Bronchial epithelial cell (primary cell): ENCODE data around the gene AGBL4. TPM values are rescaled to one million over a fixed set of nuclear protein-coding genes. Genes with fewer than 3 reads are reported as not detected.

Source experiments
- DNase-seq: peaks from one replicate; pipeline ENCODE4 v3.0.0-alpha.2; 2010; ENCODE audit warnings: low read depth
- FAIRE-seq: peaks from 2 replicates; lab custom pipeline; 2011; peaks lifted over from hg19 to GRCh38; lab: Jason Lieb, UNC
- H3K27me3 ChIP-seq: 2 replicates; pipeline ENCODE4 v1.5.1; 2011; ENCODE audit warnings: low read length; ENCODE audit not compliant: control insufficient read depth, insufficient read depth
- H3K36me3 ChIP-seq: 2 replicates; pipeline ENCODE4 v1.5.1; 2011; ENCODE audit warnings: low read length; ENCODE audit not compliant: control insufficient read depth, insufficient read depth
- H3K4me3 ChIP-seq: 2 replicates; pipeline ENCODE4 v1.5.1; 2011; ENCODE audit warnings: mild to moderate bottlenecking, low read depth, low read length, control low read depth
- CTCF ChIP-seq: IDR thresholded peaks from 2 replicates; pipeline ENCODE4 v1.5.1; 2011; ENCODE audit warnings: mild to moderate bottlenecking, moderate library complexity, low read length, control low read depth, inconsistent platforms; ENCODE audit not compliant: insufficient read depth, severe bottlenecking
- total RNA-seq: library from RNA; depleted of rRNA; stranded (reverse); fragments of >200 nt; gene quantifications from 2 replicates; pipeline ENCODE4 v1.2.1, GENCODE V29; 2014

The AGBL4 gene
- total RNA-seq, 1 donor from 2014 or later: not detected

GRCh38 chr1:48492392-48492791 is 1531.4 kb downstream of the AGBL4 start:
- no peak for TF ChIP-seq CTCF
- DNase-seq (no peak), FAIRE-seq (no peak)
- no peaks in the 10 kb centered on the region for H3K36me3 ChIP-seq
- H3K27me3 ChIP-seq: no peaks in the 10 kb centered on the region
- no peak overlapping the region for H3K4me3 ChIP-seq

GRCh38 chr1:48488721-48489120 is 1535.0 kb downstream of the AGBL4 start:
- Histone ChIP-seq H3K4me3 (no peak overlapping the region), H3K36me3 (no peaks in the 10 kb centered on the region), H3K27me3 (no peaks in the 10 kb centered on the region)
- DNase-seq: no peak
- no peak for FAIRE-seq
- TF ChIP-seq CTCF: no peak

Other genes starting within 250 kb of the AGBL4 start
- gene ELAVL4, start 85.0 kb upstream of the AGBL4 start, total RNA-seq: not detected in 2 replicates